ENCODE measurements around the gene DELE1. TPM values are rescaled to one million over a fixed set of nuclear protein-coding genes. Genes with fewer than 3 reads are reported as not detected.

DELE1 gene
- total RNA-seq, result 10 to 100 TPM; 66.7 to 98.1 TPM

GRCh38 chr5:141923448-141924313 is at the start of gene DELE1:
DELE1 (plus strand) TSS chr5:141923871; CDS start chr5:141923942, 71 bp downstream.
- no peaks in the 10 kb centered on the region for H3K27me3 ChIP-seq (replicated peaks; ENCODE audit: insufficient read depth)
- H3K4me3 ChIP-seq, result peak within 1 kb of the TSS; percentile 59 to 62
- H3K9me3 ChIP-seq, result no peaks in the 10 kb centered on the region
- TF ChIP-seq CTCF (IDR thresholded peaks at IDR 0.05) (peak in 2 of 4 experiments; percentile 13 to 22), POLR2AphosphoS5 (IDR thresholded peaks at IDR 0.05) (peak; percentile 88), POLR2A (IDR thresholded peaks at IDR 0.05) (peak; percentile 68)
- intact Hi-C loops (cut with DNase I), result loop anchor here (2.0 kb wide), 1 partner anchor 45 kb away; the partner anchor contains the start of gene RNF14
- DNase-seq (ENCODE audit: low spot score), result peak; percentile 90
- WGBS, result under 1% methylated on average over 53 of the region's 53 CpGs
- peaks cover 6 to 10% of the 10 kb centered on the region in 2 donors for H3K36me3 ChIP-seq
- H3K27ac ChIP-seq, result peak within 1 kb of the TSS; percentile 94 to 99
- H3K4me1 ChIP-seq (replicated peaks), result no peaks in the 10 kb centered on the region

GRCh38 chr5:141873933-141874261 is 49.8 kb upstream of the DELE1 start:
- Histone ChIP-seq H3K27ac (peak overlapping the region; percentile 9 to 20), H3K4me1 (replicated peaks) (no peaks in the 10 kb centered on the region), H3K9me3 (no peaks in the 10 kb centered on the region), H3K4me3 (no peak overlapping the region), H3K27me3 (replicated peaks; ENCODE audit: insufficient read depth) (no peaks in the 10 kb centered on the region), H3K36me3 (no peaks in the 10 kb centered on the region)
- WGBS, result 92% methylated on average over 3 of the region's 3 CpGs
- TF ChIP-seq CTCF (IDR thresholded peaks at IDR 0.05) (no peak), POLR2AphosphoS5 (IDR thresholded peaks at IDR 0.05) (no peak), POLR2A (IDR thresholded peaks at IDR 0.05) (no peak)
- intact Hi-C loops (cut with DNase I), result no loop called here
- no peak for DNase-seq (ENCODE audit: low spot score)

GRCh38 chr5:141874262-141874964 is 49.3 kb upstream of the DELE1 start:
- H3K9me3 ChIP-seq, result no peaks in the 10 kb centered on the region
- H3K4me1 ChIP-seq (replicated peaks), result peaks cover 2% of the 10 kb centered on the region
- TF ChIP-seq CTCF (IDR thresholded peaks at IDR 0.05) (no peak), POLR2A (IDR thresholded peaks at IDR 0.05) (no peak), POLR2AphosphoS5 (IDR thresholded peaks at IDR 0.05) (no peak)
- WGBS, result 64% methylated on average over 16 of the region's 16 CpGs
- no peaks in the 10 kb centered on the region for H3K36me3 ChIP-seq
- H3K27ac ChIP-seq, result peak overlapping the region; percentile 9 to 20
- no peak for DNase-seq (ENCODE audit: low spot score)
- intact Hi-C loops (cut with DNase I), result no loop called here
- H3K4me3 ChIP-seq, result no peak overlapping the region
- no peaks in the 10 kb centered on the region for H3K27me3 ChIP-seq (replicated peaks; ENCODE audit: insufficient read depth)

- no peaks in the 10 kb centered on the region for H3K27me3 ChIP-seq (replicated peaks; ENCODE audit: insufficient read depth)
- TF ChIP-seq POLR2A (IDR thresholded peaks at IDR 0.05) (no peak), CTCF (IDR thresholded peaks at IDR 0.05) (no peak), POLR2AphosphoS5 (IDR thresholded peaks at IDR 0.05) (no peak)
- WGBS, result 32% methylated on average over 9 of the region's 9 CpGs
- no peak for DNase-seq (ENCODE audit: low spot score)
- H3K4me3 ChIP-seq, result peak overlapping the region; percentile 78 to 88
- no peaks in the 10 kb centered on the region for H3K36me3 ChIP-seq
- intact Hi-C loops (cut with DNase I), result loop anchor here (5.0 kb wide), 1 partner anchor 87 kb away; no protein-coding TSS in a partner anchor
- H3K9me3 ChIP-seq, result no peaks in the 10 kb centered on the region
- peak overlapping the region; percentile 86 to 95 for H3K27ac ChIP-seq
- peaks cover 3% of the 10 kb centered on the region for H3K4me1 ChIP-seq (replicated peaks)
Observed at GRCh38 chr5:141875022-141875740, 48.5 kb upstream of the DELE1 start.

Measured in prostate gland (tissue), 2 donors.